IMR-90 (cell line): Measurements from ENCODE around the gene NOXA1. TPM values are rescaled to one million over a fixed set of nuclear protein-coding genes. Genes with fewer than 3 reads are reported as not detected.
A peak's percentile ranks its signal among the peaks of the same experiment; 100 is the strongest.

Experiments
- ATAC-seq: fragments of 200-7000 bp; cut with Tn5 transposase; 2 replicates; pipeline ENCODE4 v1.9.1; 2020; ENCODE audit warnings: low read depth, mild to moderate bottlenecking, moderate library complexity
- BruUV-seq: library from RNA; stranded (reverse); fragments of 400-500 nt; replicated peaks from 2 replicates; lab custom pipeline; 2021; lab: Mats Ljungman, UMichigan
- CTCF ChIA-PET: fragments of 300-600 bp; formaldehyde crosslinking; extraction: SDS; loops from one replicate; lab custom pipeline; 2021; ENCODE audit warnings: antibody characterized with exemption; lab: Yijun Ruan, JAX
- POLR2A ChIA-PET: fragments of 300-600 bp; sonication (Branson Sonifier 250); formaldehyde crosslinking; loops from one replicate; lab custom pipeline; 2022; ENCODE audit warnings: antibody characterized with exemption; ENCODE audit not compliant: unreplicated experiment; lab: Charles Lee
- DNase-seq: peaks from one replicate; pipeline ENCODE4 v3.0.0; 2013
- H2AFZ ChIP-seq: replicated peaks from 2 replicates; pipeline ENCODE3; 2013; ENCODE audit warnings: low read length, mild to moderate bottlenecking; ENCODE audit not compliant: poor library complexity
- H2AK5ac ChIP-seq: 2 replicates; pipeline ENCODE4 v1.6.1; 2013; ENCODE audit warnings: low read depth, low read length, inconsistent platforms
- H2AK9ac ChIP-seq: replicated peaks from 2 replicates; pipeline ENCODE3; 2013; ENCODE audit warnings: mild to moderate bottlenecking, low read depth, low read length, moderate library complexity; ENCODE audit not compliant: poor library complexity
- H2BK120ac ChIP-seq: 2 replicates; pipeline ENCODE4 v1.6.1; 2013; ENCODE audit warnings: low read depth, low read length, inconsistent platforms
- H2BK15ac ChIP-seq: 3 replicates; pipeline ENCODE4 v1.6.1; 2013; ENCODE audit warnings: low read depth, low read length, inconsistent platforms
- H2BK20ac ChIP-seq: 2 replicates; pipeline ENCODE4 v1.6.1; 2013; ENCODE audit warnings: low read depth, mild to moderate bottlenecking, inconsistent platforms, low read length, moderate library complexity
- H2BK5ac ChIP-seq: 2 replicates; pipeline ENCODE4 v1.6.1; 2013; ENCODE audit warnings: mild to moderate bottlenecking, low read depth, low read length, inconsistent platforms; ENCODE audit not compliant: poor library complexity, severe bottlenecking
- H3K14ac ChIP-seq: replicated peaks from 2 replicates; pipeline ENCODE4 v1.6.1; 2013; ENCODE audit warnings: low read depth, low read length, inconsistent platforms
- H3K18ac ChIP-seq: 2 replicates; pipeline ENCODE4 v1.6.1; 2013; ENCODE audit warnings: low read depth, low read length, control low read depth
- H3K23ac ChIP-seq: 2 replicates; pipeline ENCODE4 v1.6.1; 2013; ENCODE audit warnings: low read depth, low read length, inconsistent platforms
- H3K27ac ChIP-seq: 2 replicates; pipeline ENCODE4 v1.5.1; 2013; ENCODE audit warnings: mild to moderate bottlenecking, control low read depth, low read length; ENCODE audit not compliant: insufficient read depth
- H3K27me3 ChIP-seq: 2 replicates; pipeline ENCODE4 v1.6.1; 2013; ENCODE audit warnings: low read length; ENCODE audit not compliant: control insufficient read depth, insufficient read depth
- H3K36me3 ChIP-seq: 2 replicates; pipeline ENCODE4 v1.6.1; 2013; ENCODE audit warnings: low read length, mixed read lengths; ENCODE audit not compliant: control insufficient read depth, insufficient read depth
- H3K4ac ChIP-seq: 2 replicates; pipeline ENCODE4 v1.6.1; 2013; ENCODE audit warnings: low read depth, low read length, inconsistent platforms
- H3K4me1 ChIP-seq: 2 replicates; pipeline ENCODE4 v1.6.1; 2013; ENCODE audit warnings: low read length, mixed read lengths; ENCODE audit not compliant: control insufficient read depth, insufficient read depth
- H3K4me2 ChIP-seq: 2 replicates; pipeline ENCODE4 v1.6.1; 2013; ENCODE audit warnings: low read depth, mild to moderate bottlenecking, control low read depth, low read length, moderate library complexity
- H3K4me3 ChIP-seq: 2 replicates; pipeline ENCODE4 v1.5.1; 2013; ENCODE audit warnings: low read depth, mild to moderate bottlenecking, control low read depth, low read length, moderate library complexity; ENCODE audit not compliant: insufficient read depth
- H3K56ac ChIP-seq: 2 replicates; pipeline ENCODE4 v1.6.1; 2013; ENCODE audit warnings: low read length, inconsistent platforms; ENCODE audit not compliant: insufficient read depth; ENCODE audit errors: extremely low read depth
- H3K79me1 ChIP-seq, 2 experiments: 2 replicates each; pipeline ENCODE4 v1.6.1; 2013; ENCODE audit warnings: low read length in 2 of 2, inconsistent platforms in 1 of 2, low read depth in 1 of 2
- H3K9ac ChIP-seq: 2 replicates; pipeline ENCODE4 v1.6.1; 2013; ENCODE audit warnings: low read depth, low read length, control low read depth
- H3K9me1 ChIP-seq: 2 replicates; pipeline ENCODE4 v1.6.1; 2013; ENCODE audit warnings: low read length, inconsistent platforms; ENCODE audit not compliant: insufficient read depth
- H3K9me3 ChIP-seq: 2 replicates; pipeline ENCODE4 v1.6.1; 2013; ENCODE audit warnings: low read length; ENCODE audit not compliant: control insufficient read depth, insufficient read depth
- H4K20me1 ChIP-seq: 2 replicates; pipeline ENCODE4 v1.6.1; 2013; ENCODE audit warnings: low read length, inconsistent platforms; ENCODE audit not compliant: insufficient read depth
- H4K5ac ChIP-seq: 2 replicates; pipeline ENCODE4 v1.6.1; 2013; ENCODE audit warnings: mild to moderate bottlenecking, low read depth, low read length, control low read depth
- H4K8ac ChIP-seq, 2 experiments: 2 replicates each; pipeline ENCODE4 v1.6.1; 2013; ENCODE audit warnings: low read depth in 2 of 2, low read length in 2 of 2, control low read depth in 1 of 2, inconsistent platforms in 1 of 2
- H4K91ac ChIP-seq: 2 replicates; pipeline ENCODE4 v1.6.1; 2013; ENCODE audit warnings: low read depth, low read length, inconsistent platforms; ENCODE audit not compliant: insufficient read depth
- BHLHE40 ChIP-seq: fragments of 150-350 bp; IDR thresholded peaks from 2 replicates; pipeline ENCODE4 v1.6.1; 2016; ENCODE audit warnings: mild to moderate bottlenecking, low read depth, low read length
- CEBPB ChIP-seq: IDR thresholded peaks from 2 replicates; pipeline ENCODE4 v1.6.1; 2012; ENCODE audit warnings: low read depth, low read length, improper control_type of control experiment
- CHD1 ChIP-seq: IDR thresholded peaks from 2 replicates; pipeline ENCODE4 v1.6.1; 2012; ENCODE audit warnings: low read depth, low read length, improper control_type of control experiment
- CTCF ChIP-seq: conservative IDR thresholded peaks from 2 replicates; pipeline ENCODE4 v1.5.1; 2012; ENCODE audit warnings: mild to moderate bottlenecking, low read depth, low read length, improper control_type of control experiment
- ELK1 ChIP-seq: fragments of 150-350 bp; IDR thresholded peaks from 2 replicates; pipeline ENCODE4 v1.6.1; 2016; ENCODE audit warnings: low read depth, mild to moderate bottlenecking, low read length, moderate library complexity, borderline replicate concordance
- FOS ChIP-seq: fragments of 150-350 bp; IDR thresholded peaks from 2 replicates; pipeline ENCODE4 v1.6.1; 2016; ENCODE audit warnings: low read depth, low read length
- MAFK ChIP-seq: IDR thresholded peaks from 2 replicates; pipeline ENCODE4 v1.6.1; 2012; ENCODE audit warnings: low read depth, low read length, improper control_type of control experiment
- MAZ ChIP-seq: IDR thresholded peaks from 2 replicates; pipeline ENCODE4 v1.6.1; 2012; ENCODE audit warnings: low read depth, mild to moderate bottlenecking, low read length, improper control_type of control experiment, moderate library complexity, borderline replicate concordance
- MXI1 ChIP-seq: IDR thresholded peaks from 2 replicates; pipeline ENCODE4 v1.6.1; 2012; ENCODE audit warnings: low read depth, mild to moderate bottlenecking, low read length, moderate library complexity, borderline replicate concordance
- NFE2L2 ChIP-seq: fragments of 150-350 bp; IDR thresholded peaks from 2 replicates; pipeline ENCODE4 v1.6.1; 2016; ENCODE audit warnings: low read depth, mild to moderate bottlenecking, low read length
- POLR2A ChIP-seq: IDR thresholded peaks from 2 replicates; pipeline ENCODE4 v1.6.1; 2012; ENCODE audit warnings: mild to moderate bottlenecking, low read depth, low read length
- RAD21 ChIP-seq: IDR thresholded peaks from 2 replicates; pipeline ENCODE4 v1.6.1; 2012; ENCODE audit warnings: low read length, improper control_type of control experiment
- RCOR1 ChIP-seq: IDR thresholded peaks from 2 replicates; pipeline ENCODE4 v1.6.1; 2012; ENCODE audit warnings: mild to moderate bottlenecking, low read length, improper control_type of control experiment; ENCODE audit not compliant: insufficient replicate concordance
- RFX5 ChIP-seq: IDR thresholded peaks from 2 replicates; pipeline ENCODE4 v1.8.0; 2012; ENCODE audit warnings: low read depth, mild to moderate bottlenecking, low read length, moderate library complexity
- SMC3 ChIP-seq: fragments of 150-350 bp; IDR thresholded peaks from 2 replicates; pipeline ENCODE4 v1.6.1; 2016; ENCODE audit warnings: low read depth, mild to moderate bottlenecking, antibody characterized with exemption, low read length, moderate library complexity
- WGBS, 2 experiments: methylation state at CpG; one replicate each; pipeline versions ENCODE4 v1.1.5 to v1.1.7; 2013; ENCODE audit warnings: missing lambda C conversion rate in 2 of 2; ENCODE audit not compliant: insufficient read length in 1 of 2; ENCODE audit errors: extremely low coverage in 2 of 2; 5-methylcytosine and 5-hydroxymethylcytosine counted together
- dilution Hi-C: fragments of 300-500 bp; cut with HindIII; formaldehyde crosslinking; loops from one replicate; pipeline ENCODE4 v1.14.3; 2018; ENCODE audit warnings: low sequenced_read_pairs; ENCODE audit not compliant: unreplicated experiment
- in situ Hi-C: fragments of 300-500 bp; cut with MboI; formaldehyde crosslinking; loops from 3 replicates; pipeline ENCODE4 v1.14.3; 2019; ENCODE audit warnings: low sequenced_read_pairs, inconsistent platforms, mixed read lengths
- intact Hi-C: fragments of 100-400 bp; cut with micrococcal nuclease; formaldehyde crosslinking; loops from 2 replicates; pipeline ENCODE4 v1.10.0; 2022
- polyA plus RNA-seq, 3 experiments: library from polyadenylated mRNA; depleted of rRNA; stranded (reverse); fragments of >200 nt; gene quantifications; 2 replicates each; pipeline ENCODE4 v1.2.3, GENCODE V29; 2012; ENCODE audit warnings: low replicate concordance in 1 of 3
- total RNA-seq: library from RNA; depleted of rRNA; stranded (reverse); fragments of >200 nt; gene quantifications from 2 replicates; pipeline ENCODE4 v1.2.3, GENCODE V29; 2012
- TF ChIP-seq, protein P1 (sequence below): fragments of 150-350 bp; IDR thresholded peaks from 2 replicates; pipeline ENCODE4 v1.6.1; 2017; ENCODE audit warnings: mild to moderate bottlenecking, antibody characterized with exemption, low read length, low read depth

NOXA1 gene
- total and polyA plus RNA-seq, 2 of the 4 experiments (the other 2 are of a cell fraction): 0.17 TPM; not detected in 1

- no peak overlapping the region for H3K56ac ChIP-seq
Measured at GRCh38 chr9:137416563-137417151, 6.5 kb upstream of the NOXA1 start.

More at GRCh38 chr9:137416563-137417151, 6.5 kb upstream of the NOXA1 start:
- Histone ChIP-seq H3K4me1 (peaks cover 13% of the 10 kb centered on the region), H3K9ac (no peak overlapping the region), H4K5ac (no peak overlapping the region), H4K8ac (no peak overlapping the region), H2BK5ac (no peak overlapping the region), H2AFZ (peak overlapping the region; percentile 11), H3K36me3 (peaks cover 3% of the 10 kb centered on the region; the same call in 1 of the 2 replicates), H3K4ac (no peak overlapping the region), H3K9me3 (no peaks in the 10 kb centered on the region), H4K20me1 (no peaks in the 10 kb centered on the region), H3K9me1 (peaks cover 12% of the 10 kb centered on the region), H4K91ac (no peak overlapping the region), H3K23ac (no peak overlapping the region), H3K79me1 (peaks cover 23 to 48% of the 10 kb centered on the region in 2 experiments), H2BK15ac (no peak overlapping the region), H2BK120ac (no peak overlapping the region), H2AK9ac (no peak overlapping the region), H3K4me2 (no peak overlapping the region), H3K4me3 (no peak overlapping the region), H3K27ac (no peak overlapping the region), H2AK5ac (no peak overlapping the region), H2BK20ac (no peak overlapping the region), H3K27me3 (no peaks in the 10 kb centered on the region), H3K14ac (no peak overlapping the region), H3K18ac (no peak overlapping the region)
- WGBS, 2 experiments: 94% methylated on average over 37 of the region's 45 CpGs; no CpG with 5 or more reads in 1 of the 2 experiments
- ATAC-seq (no peak), DNase-seq (no peak)
- BruUV-seq: no TSS peak
- intact Hi-C loops: no loop called here
- ChIA-PET CTCF (no interaction called here), POLR2A (no interaction called here)
- in situ Hi-C loops: no loop called here
- dilution Hi-C loops: no loop called here
- TF ChIP-seq RCOR1 (no peak), CEBPB (no peak), CHD1 (no peak), CTCF (no peak), POLR2A (no peak), NFE2L2 (no peak), FOS (no peak), BHLHE40 (no peak), MXI1 (no peak), RAD21 (no peak), MAFK (no peak), SMC3 (no peak), ELK1 (no peak), RFX5 (no peak), MAZ (no peak)
- TF ChIP-seq, protein P1, sequence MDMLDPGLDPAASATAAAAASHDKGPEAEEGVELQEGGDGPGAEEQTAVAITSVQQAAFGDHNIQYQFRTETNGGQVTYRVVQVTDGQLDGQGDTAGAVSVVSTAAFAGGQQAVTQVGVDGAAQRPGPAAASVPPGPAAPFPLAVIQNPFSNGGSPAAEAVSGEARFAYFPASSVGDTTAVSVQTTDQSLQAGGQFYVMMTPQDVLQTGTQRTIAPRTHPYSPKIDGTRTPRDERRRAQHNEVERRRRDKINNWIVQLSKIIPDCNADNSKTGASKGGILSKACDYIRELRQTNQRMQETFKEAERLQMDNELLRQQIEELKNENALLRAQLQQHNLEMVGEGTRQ: no peak
